OCI-LY1 (cell line): ENCODE data around the gene COL18A1.

Experiments used
- CTCF ChIP-seq: fragments of 200-600 bp; sonication (generic), shearing (Covaris generic); IDR thresholded peaks from 2 replicates; pipeline ENCODE4 v1.5.1; 2017; ENCODE audit warnings: mild to moderate bottlenecking, antibody characterized with exemption, low read length, moderate library complexity, mixed read lengths
- EZH2 ChIP-seq: fragments of 200-600 bp; sonication (generic), shearing (Covaris generic); IDR thresholded peaks from 2 replicates; pipeline ENCODE4 v1.8.0; 2017; ENCODE audit warnings: borderline replicate concordance, mixed run types, mild to moderate bottlenecking, antibody characterized with exemption, low read length, moderate library complexity, mixed read lengths

DNA sequence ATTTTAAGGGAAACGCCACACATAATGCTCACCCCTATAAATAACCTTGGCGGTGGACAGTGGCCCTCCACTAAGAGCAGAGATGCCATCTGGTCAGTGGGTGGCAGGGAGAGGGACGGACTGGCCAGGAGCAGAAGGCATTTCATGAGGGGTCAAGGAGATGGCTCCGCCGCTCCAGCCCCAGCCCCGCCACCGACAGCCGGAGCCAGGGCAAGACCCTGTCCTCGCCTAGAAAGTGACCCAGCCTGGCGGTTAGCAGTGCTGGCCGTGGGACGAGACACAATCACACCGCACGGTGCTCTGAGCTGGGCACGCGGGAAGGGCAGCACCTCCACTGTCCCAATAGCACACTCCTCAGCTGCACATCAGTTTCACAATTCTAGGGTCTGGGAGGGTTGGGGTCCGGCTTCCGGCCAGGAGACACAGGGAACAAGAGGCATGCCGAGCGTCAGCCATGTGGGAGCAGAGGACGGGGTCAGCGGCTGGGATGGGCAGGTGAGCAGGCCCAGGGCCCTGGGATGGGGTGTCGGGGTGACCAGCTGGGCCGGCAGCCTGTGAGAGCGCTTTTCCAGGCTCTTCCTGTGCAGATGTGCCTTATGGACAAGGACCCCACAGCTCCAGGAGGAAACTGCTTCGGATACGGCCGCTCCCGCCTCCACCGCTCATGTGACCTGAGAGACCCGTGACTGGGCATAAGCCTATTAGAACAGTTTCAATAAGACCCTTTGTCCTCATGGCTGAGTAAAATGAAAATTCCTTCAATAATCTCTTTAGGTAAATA lies 131.5 kb downstream of the COL18A1 start:
- TF ChIP-seq CTCF (no peak), EZH2 (no peak)
